GM23338 (cell line): ENCODE results near the gene CETP. TPM values are rescaled to one million over a fixed set of nuclear protein-coding genes. Genes with fewer than 3 reads are reported as not detected.

ENCODE experiments used
- ATAC-seq: fragments of 200-7000 bp; cut with Tn5 transposase; 3 replicates; pipeline ENCODE4 v1.9.1; 2020
- DNase-seq: peaks from one replicate; pipeline ENCODE4 v3.0.0-alpha.2; 2015; ENCODE audit warnings: low spot score
- H2AFZ ChIP-seq: fragments of 200-600 bp; sonication (generic); 2 replicates; pipeline ENCODE4 v1.8.0; 2016; ENCODE audit warnings: antibody characterized with exemption, mild to moderate bottlenecking, moderate library complexity
- H3F3A ChIP-seq: fragments of 200-600 bp; sonication (generic); replicated peaks from 2 replicates; pipeline ENCODE4 v1.8.0; 2017; ENCODE audit warnings: antibody characterized with exemption, mixed run types, low read depth
- H3K27ac ChIP-seq: fragments of 200-600 bp; sonication (generic); 2 replicates; pipeline ENCODE4 v1.6.1; 2016; ENCODE audit warnings: low read depth
- H3K27me3 ChIP-seq: fragments of 200-600 bp; sonication (generic); 2 replicates; pipeline ENCODE4 v1.8.0; 2016; ENCODE audit warnings: mild to moderate bottlenecking, mixed run types, moderate library complexity; ENCODE audit not compliant: insufficient read depth
- H3K36me3 ChIP-seq: fragments of 200-600 bp; sonication (generic); 2 replicates; pipeline ENCODE4 v1.8.0; 2016; ENCODE audit warnings: mild to moderate bottlenecking; ENCODE audit not compliant: insufficient read depth
- H3K4me1 ChIP-seq: fragments of 200-600 bp; sonication (generic); 2 replicates; pipeline ENCODE4 v1.8.0; 2016; ENCODE audit warnings: mild to moderate bottlenecking, moderate library complexity; ENCODE audit not compliant: insufficient read depth
- H3K4me2 ChIP-seq: fragments of 200-600 bp; sonication (generic); 2 replicates; pipeline ENCODE4 v1.7.1; 2017; ENCODE audit warnings: mixed run types
- H3K4me3 ChIP-seq: fragments of 200-600 bp; sonication (generic); 2 replicates; pipeline ENCODE4 v1.6.1; 2016; ENCODE audit warnings: mixed run types
- H3K79me2 ChIP-seq: fragments of 200-600 bp; sonication (generic); replicated peaks from 2 replicates; pipeline ENCODE4 v1.8.0; 2017; ENCODE audit warnings: mild to moderate bottlenecking; ENCODE audit not compliant: insufficient read depth
- H3K9me2 ChIP-seq: fragments of 200-600 bp; sonication (generic); 2 replicates; pipeline ENCODE4 v1.8.0; 2017; ENCODE audit not compliant: insufficient read depth
- H4K20me1 ChIP-seq: fragments of 200-600 bp; sonication (generic); replicated peaks from 2 replicates; pipeline ENCODE4 v1.8.0; 2017; ENCODE audit warnings: mild to moderate bottlenecking; ENCODE audit not compliant: insufficient read depth
- H3K27ac Mint-ChIP-seq: 2 replicates; pipeline ENCODE4 v1.8.0; 2020; ENCODE audit warnings: inconsistent platforms, mild to moderate bottlenecking, moderate library complexity, mixed read lengths
- H3K27me3 Mint-ChIP-seq: 3 replicates; pipeline ENCODE4 v1.8.0; 2022; ENCODE audit warnings: low read depth, mild to moderate bottlenecking, moderate library complexity, mixed read lengths, inconsistent platforms; ENCODE audit not compliant: insufficient read depth, poor library complexity
- H3K36me3 Mint-ChIP-seq: 3 replicates; pipeline ENCODE4 v1.8.0; 2021; ENCODE audit warnings: low read depth, mild to moderate bottlenecking, inconsistent platforms, moderate library complexity, mixed read lengths
- H3K4me1 Mint-ChIP-seq: 3 replicates; pipeline ENCODE4 v1.8.0; 2020; ENCODE audit warnings: mild to moderate bottlenecking, inconsistent platforms, mixed read lengths
- H3K4me3 Mint-ChIP-seq: 3 replicates; pipeline ENCODE4 v1.8.0; 2021; ENCODE audit warnings: moderate library complexity, mild to moderate bottlenecking, inconsistent platforms, mixed read lengths
- H3K9me3 Mint-ChIP-seq: 3 replicates; pipeline ENCODE4 v1.8.0; 2020; ENCODE audit warnings: moderate library complexity, mild to moderate bottlenecking, inconsistent platforms, mixed read lengths
- CREB1 ChIP-seq: fragments of 250-450 bp; sonication (Bioruptor Pico); IDR thresholded peaks from 2 replicates; pipeline ENCODE4 v1.5.0; 2020; ENCODE audit warnings: low read depth, mild to moderate bottlenecking, moderate library complexity
- EZH2 ChIP-seq: fragments of 200-600 bp; sonication (generic); IDR thresholded peaks from one replicate; pipeline ENCODE4 v1.8.0; 2017; ENCODE audit warnings: antibody characterized with exemption, mild to moderate bottlenecking, low read depth; ENCODE audit not compliant: unreplicated experiment
- EZH2phosphoT487 ChIP-seq: fragments of 200-600 bp; sonication (generic); IDR thresholded peaks from one replicate; pipeline ENCODE4 v1.8.1; 2018; ENCODE audit warnings: antibody characterized with exemption; ENCODE audit not compliant: unreplicated experiment
- JUNB ChIP-seq: IDR thresholded peaks from one replicate; pipeline ENCODE4 v1.6.1; 2016; ENCODE audit warnings: antibody characterized with exemption; ENCODE audit not compliant: unreplicated experiment
- NANOG ChIP-seq: IDR thresholded peaks from 2 replicates; pipeline ENCODE4 v1.6.1; 2016; ENCODE audit warnings: antibody characterized with exemption, borderline replicate concordance
- STAT1 ChIP-seq: IDR thresholded peaks from one replicate; pipeline ENCODE4 v1.6.1; 2016; ENCODE audit warnings: antibody characterized with exemption; ENCODE audit not compliant: unreplicated experiment
- ZNF114 ChIP-seq: fragments of 250-450 bp; sonication (Bioruptor Pico); IDR thresholded peaks from 2 replicates; pipeline ENCODE4 v1.5.0; 2020; ENCODE audit warnings: mild to moderate bottlenecking, moderate library complexity
- ZNF331 ChIP-seq: fragments of 250-450 bp; sonication (Bioruptor Pico); IDR thresholded peaks from 2 replicates; pipeline ENCODE4 v1.5.0; 2020; ENCODE audit warnings: low read depth, mild to moderate bottlenecking, moderate library complexity
- polyA plus RNA-seq: library from polyadenylated mRNA; unstranded; fragments of >200 nt; fragmentation: Nextera tagmentation; extraction: Ambion mirVana; gene quantifications from 2 replicates; pipeline ENCODE4 v1.2.1, GENCODE V29; 2016
- total RNA-seq: library from RNA; depleted of rRNA; stranded (reverse); fragments of >200 nt; shearing (Covaris generic); gene quantifications from 2 replicates; pipeline ENCODE4 v1.2.3, GENCODE V29; 2014
- TF ChIP-seq, protein P1 (sequence below): IDR thresholded peaks from one replicate; pipeline ENCODE4 v1.6.1; 2018; ENCODE audit warnings: antibody characterized with exemption; ENCODE audit not compliant: unreplicated experiment
- TF ChIP-seq, protein P2 (sequence below), 2 experiments: fragments of 200-600 bp in 1 of 2; sonication (generic) in 1 of 2; conservative IDR thresholded peaks; 2 replicates each; pipeline versions ENCODE4 v1.5.1 to v1.6.1; 2016 to 2017; ENCODE audit warnings: antibody characterized with exemption in 2 of 2, low read depth in 2 of 2, mild to moderate bottlenecking in 2 of 2, moderate library complexity in 1 of 2
- TF ChIP-seq, protein P3 (sequence below): IDR thresholded peaks from 2 replicates; pipeline ENCODE4 v1.6.1; 2016; ENCODE audit warnings: antibody characterized with exemption

The CETP gene
- total and polyA plus RNA-seq, 2 experiments from 2014 or later = not detected

DNA sequence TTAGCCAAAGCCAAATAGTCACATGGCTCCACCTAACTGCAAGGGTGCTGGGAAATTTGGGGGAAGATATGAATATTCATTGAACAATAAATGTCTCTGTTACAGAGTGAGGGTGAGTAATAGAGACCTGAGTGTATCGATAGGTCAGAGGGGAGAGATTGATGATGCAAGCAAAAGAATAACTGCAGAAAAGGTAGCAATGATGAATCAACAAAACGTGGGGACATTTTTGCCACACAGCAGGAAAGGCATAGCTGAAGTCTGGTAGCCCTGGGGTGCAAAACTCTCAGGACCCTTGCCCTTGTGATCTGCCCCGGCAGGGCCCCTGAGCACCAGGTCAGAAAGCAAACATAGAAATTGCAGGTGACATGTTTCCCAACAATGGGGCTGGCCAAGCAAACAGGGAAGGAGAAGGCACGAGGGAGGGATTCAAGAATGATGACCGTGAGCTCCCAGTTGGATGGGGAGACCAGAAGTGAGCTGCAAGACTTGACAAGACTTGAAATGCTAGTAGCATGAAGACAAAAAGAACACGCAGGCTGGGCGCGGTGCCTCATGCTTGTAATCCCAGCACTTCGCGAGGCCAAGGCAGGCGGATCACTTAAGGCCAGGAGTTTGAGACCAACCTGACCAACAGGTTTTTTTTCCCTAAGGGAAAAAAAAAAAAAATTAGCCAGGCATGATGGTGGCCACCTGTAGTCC is 42.5 kb upstream of the CETP start (continued):
- TF ChIP-seq CREB1 (no peak), ZNF114 (no peak), JUNB (no peak)
- TF ChIP-seq, protein P1, sequence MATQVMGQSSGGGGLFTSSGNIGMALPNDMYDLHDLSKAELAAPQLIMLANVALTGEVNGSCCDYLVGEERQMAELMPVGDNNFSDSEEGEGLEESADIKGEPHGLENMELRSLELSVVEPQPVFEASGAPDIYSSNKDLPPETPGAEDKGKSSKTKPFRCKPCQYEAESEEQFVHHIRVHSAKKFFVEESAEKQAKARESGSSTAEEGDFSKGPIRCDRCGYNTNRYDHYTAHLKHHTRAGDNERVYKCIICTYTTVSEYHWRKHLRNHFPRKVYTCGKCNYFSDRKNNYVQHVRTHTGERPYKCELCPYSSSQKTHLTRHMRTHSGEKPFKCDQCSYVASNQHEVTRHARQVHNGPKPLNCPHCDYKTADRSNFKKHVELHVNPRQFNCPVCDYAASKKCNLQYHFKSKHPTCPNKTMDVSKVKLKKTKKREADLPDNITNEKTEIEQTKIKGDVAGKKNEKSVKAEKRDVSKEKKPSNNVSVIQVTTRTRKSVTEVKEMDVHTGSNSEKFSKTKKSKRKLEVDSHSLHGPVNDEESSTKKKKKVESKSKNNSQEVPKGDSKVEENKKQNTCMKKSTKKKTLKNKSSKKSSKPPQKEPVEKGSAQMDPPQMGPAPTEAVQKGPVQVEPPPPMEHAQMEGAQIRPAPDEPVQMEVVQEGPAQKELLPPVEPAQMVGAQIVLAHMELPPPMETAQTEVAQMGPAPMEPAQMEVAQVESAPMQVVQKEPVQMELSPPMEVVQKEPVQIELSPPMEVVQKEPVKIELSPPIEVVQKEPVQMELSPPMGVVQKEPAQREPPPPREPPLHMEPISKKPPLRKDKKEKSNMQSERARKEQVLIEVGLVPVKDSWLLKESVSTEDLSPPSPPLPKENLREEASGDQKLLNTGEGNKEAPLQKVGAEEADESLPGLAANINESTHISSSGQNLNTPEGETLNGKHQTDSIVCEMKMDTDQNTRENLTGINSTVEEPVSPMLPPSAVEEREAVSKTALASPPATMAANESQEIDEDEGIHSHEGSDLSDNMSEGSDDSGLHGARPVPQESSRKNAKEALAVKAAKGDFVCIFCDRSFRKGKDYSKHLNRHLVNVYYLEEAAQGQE = no peak

DNA sequence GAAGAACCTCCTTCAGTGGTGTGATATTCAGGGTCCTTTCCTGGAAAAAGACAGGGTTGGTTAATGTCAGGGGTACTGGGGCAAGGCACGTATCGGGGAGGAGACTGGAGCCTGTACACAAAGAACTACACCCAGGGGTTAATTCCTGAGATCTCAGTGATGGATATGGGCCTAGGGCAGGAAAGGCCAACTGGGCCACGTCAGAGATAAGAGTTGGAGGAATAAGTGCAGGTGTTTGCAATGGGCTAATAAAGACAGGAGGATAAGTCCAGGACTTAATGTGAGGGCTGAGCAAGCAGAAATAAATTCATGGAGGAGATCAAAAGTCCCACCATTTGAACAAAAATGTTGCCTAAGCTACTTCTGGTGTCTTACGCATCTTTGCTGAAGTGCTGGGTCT is 40.2 kb upstream of the CETP start:
- no peak for TF ChIP-seq EZH2phosphoT487
- TF ChIP-seq STAT1 = no peak
- TF ChIP-seq, protein P2, sequence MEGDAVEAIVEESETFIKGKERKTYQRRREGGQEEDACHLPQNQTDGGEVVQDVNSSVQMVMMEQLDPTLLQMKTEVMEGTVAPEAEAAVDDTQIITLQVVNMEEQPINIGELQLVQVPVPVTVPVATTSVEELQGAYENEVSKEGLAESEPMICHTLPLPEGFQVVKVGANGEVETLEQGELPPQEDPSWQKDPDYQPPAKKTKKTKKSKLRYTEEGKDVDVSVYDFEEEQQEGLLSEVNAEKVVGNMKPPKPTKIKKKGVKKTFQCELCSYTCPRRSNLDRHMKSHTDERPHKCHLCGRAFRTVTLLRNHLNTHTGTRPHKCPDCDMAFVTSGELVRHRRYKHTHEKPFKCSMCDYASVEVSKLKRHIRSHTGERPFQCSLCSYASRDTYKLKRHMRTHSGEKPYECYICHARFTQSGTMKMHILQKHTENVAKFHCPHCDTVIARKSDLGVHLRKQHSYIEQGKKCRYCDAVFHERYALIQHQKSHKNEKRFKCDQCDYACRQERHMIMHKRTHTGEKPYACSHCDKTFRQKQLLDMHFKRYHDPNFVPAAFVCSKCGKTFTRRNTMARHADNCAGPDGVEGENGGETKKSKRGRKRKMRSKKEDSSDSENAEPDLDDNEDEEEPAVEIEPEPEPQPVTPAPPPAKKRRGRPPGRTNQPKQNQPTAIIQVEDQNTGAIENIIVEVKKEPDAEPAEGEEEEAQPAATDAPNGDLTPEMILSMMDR (conservative IDR thresholded peaks at IDR 0.05; ENCODE audit: low read depth in 2 of 2) = no peak
- TF ChIP-seq, protein P3, sequence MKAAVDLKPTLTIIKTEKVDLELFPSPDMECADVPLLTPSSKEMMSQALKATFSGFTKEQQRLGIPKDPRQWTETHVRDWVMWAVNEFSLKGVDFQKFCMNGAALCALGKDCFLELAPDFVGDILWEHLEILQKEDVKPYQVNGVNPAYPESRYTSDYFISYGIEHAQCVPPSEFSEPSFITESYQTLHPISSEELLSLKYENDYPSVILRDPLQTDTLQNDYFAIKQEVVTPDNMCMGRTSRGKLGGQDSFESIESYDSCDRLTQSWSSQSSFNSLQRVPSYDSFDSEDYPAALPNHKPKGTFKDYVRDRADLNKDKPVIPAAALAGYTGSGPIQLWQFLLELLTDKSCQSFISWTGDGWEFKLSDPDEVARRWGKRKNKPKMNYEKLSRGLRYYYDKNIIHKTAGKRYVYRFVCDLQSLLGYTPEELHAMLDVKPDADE = no peak
- no peak for TF ChIP-seq ZNF114
- TF ChIP-seq, protein P1 = no peak
- no peak for TF ChIP-seq NANOG
- TF ChIP-seq ZNF331 = no peak
- no peak for TF ChIP-seq EZH2
- TF ChIP-seq JUNB = no peak
- Mint-ChIP-seq H3K4me1 (no peaks in the 10 kb centered on the region; the same call in 2 of the 3 replicates), H3K4me3 (no peak overlapping the region), H3K36me3 (no peaks in the 10 kb centered on the region), H3K9me3 (no peaks in the 10 kb centered on the region), H3K27me3 (peaks cover 13% of the 10 kb centered on the region), H3K27ac (no peak overlapping the region)
- H3K4me3 ChIP-seq = no peak overlapping the region
- no peaks in the 10 kb centered on the region for H3K9me2 ChIP-seq
- no peak for ATAC-seq
- 0 out of 2 replicates have a peak overlapping the region, but pooled peaks have one; percentile 63 for H2AFZ ChIP-seq
- no peak for DNase-seq
- no peaks in the 10 kb centered on the region for H3K27me3 ChIP-seq
- H3K4me2 ChIP-seq = no peak overlapping the region
- H3K36me3 ChIP-seq = no peaks in the 10 kb centered on the region
- no peak overlapping the region for H3K27ac ChIP-seq
- H3K79me2 ChIP-seq = no peaks in the 10 kb centered on the region
- no peaks in the 10 kb centered on the region for H4K20me1 ChIP-seq
- H3K4me1 ChIP-seq = no peaks in the 10 kb centered on the region
- no peaks in the 10 kb centered on the region for H3F3A ChIP-seq
